ENCODE measurements around the gene ATP5MC2. TPM values are rescaled to one million over a fixed set of nuclear protein-coding genes. Genes with fewer than 3 reads are reported as not detected.

Gene ATP5MC2
- 293 and 344 TPM in 2 replicates for total RNA-seq

DNA sequence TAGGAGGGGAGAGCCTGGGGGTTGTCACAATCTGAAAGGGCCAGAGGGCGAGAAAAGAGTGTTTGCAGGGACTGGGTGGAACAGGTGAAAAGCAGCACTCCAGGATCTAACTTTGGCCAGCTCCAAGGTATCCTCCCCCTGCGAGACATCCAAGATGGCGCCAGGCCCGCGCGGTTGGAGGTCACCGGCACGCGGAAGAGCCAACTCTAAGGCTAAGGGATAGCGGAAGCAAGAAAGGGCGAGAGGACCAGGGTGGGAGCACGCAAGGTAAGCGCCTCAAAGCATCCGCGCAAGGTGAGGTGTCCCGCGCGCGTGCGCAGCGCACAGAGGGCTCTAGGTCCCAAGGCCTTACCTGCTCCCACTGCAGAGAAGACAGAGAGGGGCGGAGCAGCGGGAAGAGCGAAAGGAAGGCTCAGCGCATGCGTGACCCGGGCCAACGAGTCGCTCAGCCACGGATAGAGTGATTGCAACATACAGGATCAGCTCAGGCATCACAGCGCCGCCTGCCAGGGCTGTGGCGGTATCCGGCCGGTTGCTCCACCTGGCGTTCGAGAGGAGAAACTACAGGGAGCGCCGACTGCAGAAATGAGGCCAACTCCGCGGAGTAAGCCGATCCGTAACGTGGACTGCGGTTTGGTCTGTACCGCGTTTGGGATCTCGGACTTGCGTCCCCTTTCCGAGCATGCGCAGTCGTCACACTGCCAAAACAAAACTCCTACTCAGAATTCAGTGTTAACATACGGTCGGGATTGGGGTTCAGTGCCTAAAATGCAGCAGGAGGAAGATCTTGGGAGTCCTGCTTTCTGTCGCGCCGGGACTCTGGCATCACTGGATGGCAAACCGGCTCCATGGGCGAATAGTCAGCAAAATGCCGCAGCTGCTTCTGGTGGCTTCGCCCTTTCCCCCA lies at the start of gene ATP5MC2:
TSS of gene ATP5MC2 (minus strand) at position 383 of the 907 bp plus-strand sequence. CDS start 3,469 bp downstream, outside the sequence.

DNA sequence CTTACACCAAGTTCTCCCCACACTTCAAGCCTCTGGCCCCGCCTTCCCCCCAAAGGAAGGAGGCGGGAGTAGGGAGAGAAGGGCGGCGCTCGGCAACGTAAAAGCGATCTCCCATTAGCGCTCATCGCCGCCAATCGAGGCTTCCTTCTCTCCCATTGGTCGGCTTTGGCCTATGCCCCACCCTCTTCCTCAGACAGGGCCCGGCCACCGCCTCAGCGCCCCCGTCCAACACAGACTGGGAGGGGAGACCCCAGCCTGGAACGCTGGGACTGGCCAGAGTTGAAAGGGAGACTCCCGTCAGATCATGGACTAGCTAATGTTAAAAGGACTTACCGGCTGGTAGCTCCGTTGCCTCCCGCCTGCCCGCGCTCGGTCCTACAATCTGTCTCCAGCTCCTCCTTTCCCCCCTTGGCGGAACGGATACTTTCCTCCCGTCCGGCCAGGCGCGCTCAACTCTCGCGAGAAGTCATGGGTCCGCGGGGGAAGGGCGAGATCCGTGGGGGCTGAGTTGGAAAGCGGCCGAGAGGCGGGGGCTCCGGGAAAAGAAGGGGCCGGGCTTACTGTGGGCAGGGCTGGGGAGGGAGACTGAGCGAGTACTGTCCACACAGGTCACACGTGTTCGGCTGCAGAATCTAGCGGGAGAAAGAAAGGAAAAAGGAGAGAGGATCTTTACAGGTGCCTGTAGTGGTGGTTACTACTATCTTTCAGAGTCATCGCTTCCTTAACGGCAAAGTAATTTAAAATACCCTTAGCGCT lies 49.8 kb downstream of the ATP5MC2 start, which contains the start of gene ATF7:
TSS of gene ATF7 (minus strand) at position 437 of the 756 bp plus-strand sequence. CDS start 25,382 bp downstream, outside the sequence.

Other genes with a start within 250 kb of the ATP5MC2 start
- 70.8 and 92.7 TPM in 2 replicates for gene PRR13, start 234.3 kb downstream of the ATP5MC2 start, total RNA-seq
- gene PCBP2, start 224.0 kb downstream of the ATP5MC2 start, total RNA-seq = 158 and 225 TPM in 2 replicates
- 25.4 and 26.9 TPM in 2 replicates for gene MAP3K12, start 176.6 kb downstream of the ATP5MC2 start, total RNA-seq
- gene TARBP2, start 174.8 kb downstream of the ATP5MC2 start, total RNA-seq = 30.1 and 43.5 TPM in 2 replicates
- not detected in 2 replicates for gene NPFF, start 168.6 kb downstream of the ATP5MC2 start, total RNA-seq
- gene ATF7, start 49.7 kb downstream of the ATP5MC2 start, total RNA-seq = 12.6 and 19.9 TPM in 2 replicates
- 79.5 and 83.9 TPM in 2 replicates for gene CALCOCO1, start 51.4 kb upstream of the ATP5MC2 start, total RNA-seq
- not detected in 2 replicates for gene CISTR, start 75.9 kb upstream of the ATP5MC2 start, total RNA-seq